K562 (cell line): Measurements from ENCODE around the gene RFT1. TPM values are rescaled to one million over a fixed set of nuclear protein-coding genes. Genes with fewer than 3 reads are reported as not detected.

ENCODE experiments used
- HNRNPUL1 ChIP-seq: fragments of 200-400 bp; formaldehyde crosslinking; IDR thresholded peaks from 2 replicates; pipeline ENCODE4 v1.6.1; 2017; ENCODE audit warnings: low read length
- polyA plus RNA-seq, 8 experiments: library from polyadenylated mRNA; depleted of rRNA in 4 of 8; stranded (reverse) in 5 of 8; unstranded in 3 of 8; fragments of >200 nt; fragmentation: Nextera tagmentation in 2 of 8; fragmentation: Illumina TruSeq in 1 of 8; extraction: Ambion mirVana in 2 of 8; extraction: Trizol in 1 of 8; gene quantifications; 2 replicates each; pipeline versions ENCODE4 v1.2.1 to v1.2.3, GENCODE V29; 2011 to 2014; ENCODE audit warnings: inconsistent platforms in 1 of 8, missing spikeins in 1 of 8
- total RNA-seq, 7 experiments: library from RNA; depleted of rRNA in 6 of 7; stranded (reverse); fragments of >200 nt in 6 of 7; fragmentation: Illumina TruSeq in 2 of 7; extraction: Trizol in 2 of 7; gene quantifications; 2 replicates each; pipeline versions ENCODE4 v1.2.1 to v1.2.3, GENCODE V29; 2011 to 2021; ENCODE audit warnings: low replicate concordance in 1 of 7
- TF ChIP-seq, protein P1 (sequence below): fragments of 450-650 bp; IDR thresholded peaks from 2 replicates; pipeline ENCODE4 v1.6.1; 2016; ENCODE audit warnings: antibody characterized with exemption
- TF ChIP-seq, protein P2 (sequence below): fragments of 250-450 bp; sonication (Bioruptor Pico); IDR thresholded peaks from 2 replicates; pipeline ENCODE4 v1.5.0; 2022; ENCODE audit warnings: mild to moderate bottlenecking
- TF ChIP-seq, protein P3 (sequence below): sonication (generic); formaldehyde crosslinking; IDR thresholded peaks from 2 replicates; pipeline ENCODE4 v1.4.0; 2020; ENCODE audit warnings: mild to moderate bottlenecking, missing genetic modification reagents

The RFT1 gene
- total and polyA plus RNA-seq, 9 of the 15 experiments (the other 6 are each of a cell fraction or from before 2014, with no cell fraction given) = 4.4 to 23.8 (median 8.9) TPM

DNA sequence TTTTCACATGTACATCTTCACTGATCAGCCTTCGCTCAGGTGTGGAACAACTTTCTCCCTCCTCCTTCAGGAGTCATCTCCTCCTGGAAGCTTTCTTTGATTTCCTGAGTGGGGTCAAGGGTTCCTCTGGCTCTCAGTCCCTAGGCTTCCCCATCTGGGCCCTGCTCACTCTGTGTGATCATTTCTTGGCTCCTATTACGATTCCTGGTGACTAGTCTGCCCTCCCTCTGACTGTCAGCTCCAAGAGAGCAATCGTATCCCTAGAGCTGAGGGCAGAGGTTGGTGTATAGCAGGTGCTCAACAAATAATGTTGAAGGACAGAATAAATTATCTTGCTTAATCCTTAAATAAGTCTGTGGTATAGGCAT lies 15.5 kb upstream of the RFT1 start (continued):
- TF ChIP-seq, protein P1, sequence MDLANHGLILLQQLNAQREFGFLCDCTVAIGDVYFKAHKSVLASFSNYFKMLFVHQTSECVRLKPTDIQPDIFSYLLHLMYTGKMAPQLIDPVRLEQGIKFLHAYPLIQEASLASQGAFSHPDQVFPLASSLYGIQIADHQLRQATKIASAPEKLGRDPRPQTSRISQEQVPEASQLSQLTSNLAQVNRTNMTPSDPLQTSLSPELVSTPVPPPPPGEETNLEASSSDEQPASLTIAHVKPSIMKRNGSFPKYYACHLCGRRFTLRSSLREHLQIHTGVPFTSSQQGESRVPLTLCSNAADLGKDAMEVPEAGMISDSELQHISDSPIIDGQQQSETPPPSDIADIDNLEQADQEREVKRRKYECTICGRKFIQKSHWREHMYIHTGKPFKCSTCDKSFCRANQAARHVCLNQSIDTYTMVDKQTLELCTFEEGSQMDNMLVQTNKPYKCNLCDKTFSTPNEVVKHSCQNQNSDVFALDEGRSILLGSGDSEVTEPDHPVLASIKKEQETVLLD = no peak
- TF ChIP-seq, protein P2, sequence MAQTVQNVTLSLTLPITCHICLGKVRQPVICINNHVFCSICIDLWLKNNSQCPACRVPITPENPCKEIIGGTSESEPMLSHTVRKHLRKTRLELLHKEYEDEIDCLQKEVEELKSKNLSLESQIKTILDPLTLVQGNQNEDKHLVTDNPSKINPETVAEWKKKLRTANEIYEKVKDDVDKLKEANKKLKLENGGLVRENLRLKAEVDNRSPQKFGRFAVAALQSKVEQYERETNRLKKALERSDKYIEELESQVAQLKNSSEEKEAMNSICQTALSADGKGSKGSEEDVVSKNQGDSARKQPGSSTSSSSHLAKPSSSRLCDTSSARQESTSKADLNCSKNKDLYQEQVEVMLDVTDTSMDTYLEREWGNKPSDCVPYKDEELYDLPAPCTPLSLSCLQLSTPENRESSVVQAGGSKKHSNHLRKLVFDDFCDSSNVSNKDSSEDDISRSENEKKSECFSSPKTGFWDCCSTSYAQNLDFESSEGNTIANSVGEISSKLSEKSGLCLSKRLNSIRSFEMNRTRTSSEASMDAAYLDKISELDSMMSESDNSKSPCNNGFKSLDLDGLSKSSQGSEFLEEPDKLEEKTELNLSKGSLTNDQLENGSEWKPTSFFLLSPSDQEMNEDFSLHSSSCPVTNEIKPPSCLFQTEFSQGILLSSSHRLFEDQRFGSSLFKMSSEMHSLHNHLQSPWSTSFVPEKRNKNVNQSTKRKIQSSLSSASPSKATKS = no peak
- no peak for TF ChIP-seq HNRNPUL1
- TF ChIP-seq, protein P3, sequence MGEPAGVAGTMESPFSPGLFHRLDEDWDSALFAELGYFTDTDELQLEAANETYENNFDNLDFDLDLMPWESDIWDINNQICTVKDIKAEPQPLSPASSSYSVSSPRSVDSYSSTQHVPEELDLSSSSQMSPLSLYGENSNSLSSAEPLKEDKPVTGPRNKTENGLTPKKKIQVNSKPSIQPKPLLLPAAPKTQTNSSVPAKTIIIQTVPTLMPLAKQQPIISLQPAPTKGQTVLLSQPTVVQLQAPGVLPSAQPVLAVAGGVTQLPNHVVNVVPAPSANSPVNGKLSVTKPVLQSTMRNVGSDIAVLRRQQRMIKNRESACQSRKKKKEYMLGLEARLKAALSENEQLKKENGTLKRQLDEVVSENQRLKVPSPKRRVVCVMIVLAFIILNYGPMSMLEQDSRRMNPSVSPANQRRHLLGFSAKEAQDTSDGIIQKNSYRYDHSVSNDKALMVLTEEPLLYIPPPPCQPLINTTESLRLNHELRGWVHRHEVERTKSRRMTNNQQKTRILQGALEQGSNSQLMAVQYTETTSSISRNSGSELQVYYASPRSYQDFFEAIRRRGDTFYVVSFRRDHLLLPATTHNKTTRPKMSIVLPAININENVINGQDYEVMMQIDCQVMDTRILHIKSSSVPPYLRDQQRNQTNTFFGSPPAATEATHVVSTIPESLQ = no peak
